ENCODE data around the gene ZDHHC14.

DNA sequence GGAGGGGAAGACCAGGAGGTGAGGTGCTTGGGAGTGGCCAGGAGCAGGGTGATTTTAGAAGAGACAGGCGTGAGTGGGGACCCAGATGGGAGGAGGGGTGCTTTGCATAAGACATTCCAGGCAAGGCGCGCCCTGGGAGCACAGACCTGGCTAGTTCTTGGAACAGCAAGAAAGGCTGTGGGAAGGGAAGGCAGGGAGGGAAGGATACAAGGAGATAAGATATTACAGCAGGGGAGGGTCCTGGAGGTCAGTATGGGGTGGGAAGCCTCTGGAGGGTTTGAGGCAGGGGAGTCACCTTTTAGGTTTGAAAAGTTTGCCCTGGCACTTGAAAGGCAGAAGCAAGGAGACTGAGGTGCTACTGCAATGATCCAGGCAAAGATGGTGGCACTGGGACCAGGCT lies 111.8 kb downstream of the ZDHHC14 start:
- TF ChIP-seq ZFP30 (CRISPR knock-in tag; IDR thresholded peaks at IDR 0.05) (no peak), SNAI2 (CRISPR knock-in tag; IDR thresholded peaks at IDR 0.05) (no peak), ISL1 (CRISPR knock-in tag; IDR thresholded peaks at IDR 0.05) (no peak), ESRRG (CRISPR knock-in tag; IDR thresholded peaks at IDR 0.05) (no peak), RARB (CRISPR knock-in tag; IDR thresholded peaks at IDR 0.05) (no peak), TCF4 (CRISPR knock-in tag; IDR thresholded peaks at IDR 0.05; ENCODE audit: borderline replicate concordance) (no peak), PPARA (CRISPR knock-in tag; IDR thresholded peaks at IDR 0.05; ENCODE audit: borderline replicate concordance) (no peak)
- TF ChIP-seq, protein P1, sequence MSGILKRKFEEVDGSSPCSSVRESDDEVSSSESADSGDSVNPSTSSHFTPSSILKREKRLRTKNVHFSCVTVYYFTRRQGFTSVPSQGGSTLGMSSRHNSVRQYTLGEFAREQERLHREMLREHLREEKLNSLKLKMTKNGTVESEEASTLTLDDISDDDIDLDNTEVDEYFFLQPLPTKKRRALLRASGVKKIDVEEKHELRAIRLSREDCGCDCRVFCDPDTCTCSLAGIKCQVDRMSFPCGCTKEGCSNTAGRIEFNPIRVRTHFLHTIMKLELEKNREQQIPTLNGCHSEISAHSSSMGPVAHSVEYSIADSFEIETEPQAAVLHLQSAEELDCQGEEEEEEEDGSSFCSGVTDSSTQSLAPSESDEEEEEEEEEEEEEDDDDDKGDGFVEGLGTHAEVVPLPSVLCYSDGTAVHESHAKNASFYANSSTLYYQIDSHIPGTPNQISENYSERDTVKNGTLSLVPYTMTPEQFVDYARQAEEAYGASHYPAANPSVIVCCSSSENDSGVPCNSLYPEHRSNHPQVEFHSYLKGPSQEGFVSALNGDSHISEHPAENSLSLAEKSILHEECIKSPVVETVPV (CRISPR knock-in tag; IDR thresholded peaks at IDR 0.05) = no peak
- TF ChIP-seq, protein P2, sequence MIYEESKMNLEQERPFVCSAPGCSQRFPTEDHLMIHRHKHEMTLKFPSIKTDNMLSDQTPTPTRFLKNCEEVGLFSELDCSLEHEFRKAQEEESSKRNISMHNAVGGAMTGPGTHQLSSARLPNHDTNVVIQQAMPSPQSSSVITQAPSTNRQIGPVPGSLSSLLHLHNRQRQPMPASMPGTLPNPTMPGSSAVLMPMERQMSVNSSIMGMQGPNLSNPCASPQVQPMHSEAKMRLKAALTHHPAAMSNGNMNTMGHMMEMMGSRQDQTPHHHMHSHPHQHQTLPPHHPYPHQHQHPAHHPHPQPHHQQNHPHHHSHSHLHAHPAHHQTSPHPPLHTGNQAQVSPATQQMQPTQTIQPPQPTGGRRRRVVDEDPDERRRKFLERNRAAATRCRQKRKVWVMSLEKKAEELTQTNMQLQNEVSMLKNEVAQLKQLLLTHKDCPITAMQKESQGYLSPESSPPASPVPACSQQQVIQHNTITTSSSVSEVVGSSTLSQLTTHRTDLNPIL (CRISPR knock-in tag; IDR thresholded peaks at IDR 0.05; ENCODE audit: low read depth) = no peak
- TF ChIP-seq, protein P3, sequence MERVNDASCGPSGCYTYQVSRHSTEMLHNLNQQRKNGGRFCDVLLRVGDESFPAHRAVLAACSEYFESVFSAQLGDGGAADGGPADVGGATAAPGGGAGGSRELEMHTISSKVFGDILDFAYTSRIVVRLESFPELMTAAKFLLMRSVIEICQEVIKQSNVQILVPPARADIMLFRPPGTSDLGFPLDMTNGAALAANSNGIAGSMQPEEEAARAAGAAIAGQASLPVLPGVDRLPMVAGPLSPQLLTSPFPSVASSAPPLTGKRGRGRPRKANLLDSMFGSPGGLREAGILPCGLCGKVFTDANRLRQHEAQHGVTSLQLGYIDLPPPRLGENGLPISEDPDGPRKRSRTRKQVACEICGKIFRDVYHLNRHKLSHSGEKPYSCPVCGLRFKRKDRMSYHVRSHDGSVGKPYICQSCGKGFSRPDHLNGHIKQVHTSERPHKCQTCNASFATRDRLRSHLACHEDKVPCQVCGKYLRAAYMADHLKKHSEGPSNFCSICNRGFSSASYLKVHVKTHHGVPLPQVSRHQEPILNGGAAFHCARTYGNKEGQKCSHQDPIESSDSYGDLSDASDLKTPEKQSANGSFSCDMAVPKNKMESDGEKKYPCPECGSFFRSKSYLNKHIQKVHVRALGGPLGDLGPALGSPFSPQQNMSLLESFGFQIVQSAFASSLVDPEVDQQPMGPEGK (CRISPR knock-in tag; IDR thresholded peaks at IDR 0.05; ENCODE audit: borderline replicate concordance) = no peak

Measured in SK-N-SH treated with all-trans-retinoic acid at 6 μM for 48 hours (cell line).